ENCODE data around the gene PLEKHA6. TPM values are rescaled to one million over a fixed set of nuclear protein-coding genes. Genes with fewer than 3 reads are reported as not detected.

Gene PLEKHA6
- total and polyA plus RNA-seq, 2 of the 8 experiments (the other 6 are each of a cell fraction or from before 2014, with no cell fraction given) = 4.8 to 20.2 TPM

GRCh38 chr1:204404629-204405028 lies 44.9 kb upstream of the PLEKHA6 start (continued):
- TF ChIP-seq TAF7 (optimal IDR thresholded peaks at IDR 0.05; ENCODE audit: borderline replicate concordance, low read depth, low read length) = no peak
- TF ChIP-seq SIN3A (conservative IDR thresholded peaks at IDR 0.05 in 1 of 2, IDR thresholded peaks at IDR 0.05 in 1 of 2; ENCODE audit: low read depth in 1 of 2, low read length in 2 of 2) = no peak
